H9 (cell line): Measurements from ENCODE around the gene PLBD1. TPM values are rescaled to one million over a fixed set of nuclear protein-coding genes. Genes with fewer than 3 reads are reported as not detected.

Experiments used
- DNase-seq: peaks from one replicate; pipeline ENCODE4 v3.0.0-alpha.2; 2017
- H2AFZ ChIP-seq: one replicate; pipeline ENCODE4 v1.6.1; 2013; ENCODE audit warnings: mild to moderate bottlenecking, low read length, control low read depth, moderate library complexity
- H2AK5ac ChIP-seq: 2 replicates; pipeline ENCODE4 v1.6.1; 2013; ENCODE audit warnings: low read length, control low read depth, mixed read lengths; ENCODE audit not compliant: insufficient read length
- H2BK120ac ChIP-seq: one replicate; pipeline ENCODE4 v1.6.1; 2013; ENCODE audit warnings: low read depth, mild to moderate bottlenecking, low read length, control low read depth, inconsistent platforms; ENCODE audit not compliant: poor library complexity, severe bottlenecking
- H2BK12ac ChIP-seq: 2 replicates; pipeline ENCODE4 v1.6.1; 2013; ENCODE audit warnings: low read length, control low read depth, mixed read lengths, low read depth; ENCODE audit not compliant: insufficient read length
- H2BK15ac ChIP-seq: 2 replicates; pipeline ENCODE4 v1.6.1; 2013; ENCODE audit warnings: low read depth, low read length, control low read depth
- H2BK20ac ChIP-seq: one replicate; pipeline ENCODE4 v1.6.1; 2013; ENCODE audit warnings: low read depth, mild to moderate bottlenecking, low read length, control low read depth, inconsistent platforms; ENCODE audit not compliant: poor library complexity, severe bottlenecking
- H2BK5ac ChIP-seq: 2 replicates; pipeline ENCODE4 v1.6.1; 2013; ENCODE audit warnings: low read length, control low read depth, mixed read lengths; ENCODE audit not compliant: insufficient read length
- H3K14ac ChIP-seq: 2 replicates; pipeline ENCODE4 v1.6.1; 2013; ENCODE audit warnings: low read length, control low read depth; ENCODE audit not compliant: insufficient read depth
- H3K18ac ChIP-seq: 2 replicates; pipeline ENCODE4 v1.6.1; 2013; ENCODE audit warnings: low read depth, mild to moderate bottlenecking, mixed read lengths, low read length, control low read depth; ENCODE audit not compliant: insufficient read length
- H3K23ac ChIP-seq: 2 replicates; pipeline ENCODE4 v1.6.1; 2013; ENCODE audit warnings: low read length, control low read depth, mixed read lengths, low read depth; ENCODE audit not compliant: insufficient read length
- H3K23me2 ChIP-seq: 2 replicates; pipeline ENCODE4 v1.6.1; 2013; ENCODE audit warnings: low read depth, mild to moderate bottlenecking, mixed read lengths, low read length, control low read depth; ENCODE audit not compliant: insufficient read length, poor library complexity, severe bottlenecking
- H3K27ac ChIP-seq: 2 replicates; pipeline ENCODE4 v1.5.1; 2013; ENCODE audit warnings: low read length, control low read depth, mixed read lengths, low read depth; ENCODE audit not compliant: insufficient read length
- H3K27me3 ChIP-seq: 2 replicates; pipeline ENCODE4 v1.6.1; 2013; ENCODE audit warnings: low read length, control low read depth, inconsistent platforms; ENCODE audit not compliant: insufficient read depth
- H3K4ac ChIP-seq: 2 replicates; pipeline ENCODE4 v1.6.1; 2013; ENCODE audit warnings: low read depth, mild to moderate bottlenecking, control low read depth, inconsistent platforms, low read length, moderate library complexity
- H3K4me1 ChIP-seq: 2 replicates; pipeline ENCODE4 v1.6.1; 2013; ENCODE audit warnings: low read length, control low read depth, inconsistent platforms; ENCODE audit not compliant: insufficient read depth
- H3K4me2 ChIP-seq: 2 replicates; pipeline ENCODE4 v1.6.1; 2013; ENCODE audit warnings: low read length, control low read depth, mixed read lengths; ENCODE audit not compliant: insufficient read length, insufficient read depth
- H3K56ac ChIP-seq: 2 replicates; pipeline ENCODE4 v1.6.1; 2013; ENCODE audit warnings: low read depth, mild to moderate bottlenecking, mixed read lengths, low read length, control low read depth; ENCODE audit not compliant: insufficient read length
- H3K79me1 ChIP-seq: 2 replicates; pipeline ENCODE4 v1.6.1; 2013; ENCODE audit warnings: low read depth, mild to moderate bottlenecking, moderate library complexity, low read length, control low read depth, inconsistent platforms; ENCODE audit not compliant: insufficient read depth, poor library complexity, severe bottlenecking
- H3K79me2 ChIP-seq: 2 replicates; pipeline ENCODE4 v1.6.1; 2013; ENCODE audit warnings: low read length, control low read depth, inconsistent platforms; ENCODE audit not compliant: insufficient read depth
- H3K9ac ChIP-seq: 2 replicates; pipeline ENCODE4 v1.6.1; 2013; ENCODE audit warnings: low read length, control low read depth, mixed read lengths; ENCODE audit not compliant: insufficient read length; ENCODE audit errors: extremely low read depth
- H3K9me3 ChIP-seq: one replicate; pipeline ENCODE4 v1.6.1; 2013; ENCODE audit warnings: low read depth, low read length, inconsistent platforms; ENCODE audit not compliant: control insufficient read depth
- H3T11ph ChIP-seq: one replicate; pipeline ENCODE4 v1.6.1; 2013; ENCODE audit warnings: mild to moderate bottlenecking, low read length, control low read depth, inconsistent platforms
- H4K20me1 ChIP-seq: one replicate; pipeline ENCODE4 v1.6.1; 2013; ENCODE audit not compliant: control insufficient read depth, insufficient read length, insufficient read depth
- H4K5ac ChIP-seq: 2 replicates; pipeline ENCODE4 v1.6.1; 2013; ENCODE audit warnings: low read depth, mild to moderate bottlenecking, mixed read lengths, low read length, control low read depth; ENCODE audit not compliant: insufficient read length
- H4K8ac ChIP-seq: replicated peaks from 2 replicates; pipeline ENCODE4 v1.6.1; 2013; ENCODE audit warnings: low read length, control low read depth, mixed read lengths, low read depth; ENCODE audit not compliant: insufficient read length
- H4K91ac ChIP-seq: 2 replicates; pipeline ENCODE4 v1.6.1; 2013; ENCODE audit warnings: low read depth, mild to moderate bottlenecking, moderate library complexity, mixed read lengths, low read length, control low read depth; ENCODE audit not compliant: insufficient read length
- H3K27ac Mint-ChIP-seq, 3 experiments: 2 replicates in 2 of 3; 3 replicates in 1 of 3; pipeline ENCODE4 v1.8.0; 2020 to 2021; ENCODE audit warnings: mixed read lengths in 3 of 3, mild to moderate bottlenecking in 1 of 3, moderate library complexity in 1 of 3
- H3K27me3 Mint-ChIP-seq: 2 replicates; pipeline ENCODE4 v1.8.0; 2021; ENCODE audit warnings: low read depth, mild to moderate bottlenecking, moderate library complexity, mixed read lengths
- H3K36me3 Mint-ChIP-seq, 3 experiments: 2 replicates in 2 of 3; 3 replicates in 1 of 3; pipeline ENCODE4 v1.8.0; 2020 to 2021; ENCODE audit warnings: low read depth in 3 of 3, mixed read lengths in 3 of 3; ENCODE audit not compliant: insufficient read depth in 1 of 3
- H3K4me1 Mint-ChIP-seq, 2 experiments: 2 replicates each; pipeline ENCODE4 v1.8.0; 2020; ENCODE audit warnings: mixed read lengths in 2 of 2
- H3K4me3 Mint-ChIP-seq, 2 experiments: 2 replicates in 1 of 2; 3 replicates in 1 of 2; pipeline ENCODE4 v1.8.0; 2020 to 2021; ENCODE audit warnings: mild to moderate bottlenecking in 2 of 2, mixed read lengths in 2 of 2, moderate library complexity in 1 of 2
- H3K9me3 Mint-ChIP-seq, 2 experiments: 2 replicates in 1 of 2; 3 replicates in 1 of 2; pipeline ENCODE4 v1.8.0; 2020; ENCODE audit warnings: mild to moderate bottlenecking in 2 of 2, mixed read lengths in 2 of 2, moderate library complexity in 1 of 2
- WGBS: extraction: QIAGEN DNeasy Blood & Tissue Kit; methylation state at CpG from one replicate; pipeline ENCODE4 v1.1.7; 2013; ENCODE audit warnings: missing lambda C conversion rate, low lambda C conversion rate, mixed read lengths; ENCODE audit not compliant: insufficient read length; ENCODE audit errors: extremely low coverage; 5-methylcytosine and 5-hydroxymethylcytosine counted together
- long read RNA-seq: library from polyadenylated mRNA; unstranded; transcript quantifications from one replicate; pipeline ENCODE4 v2.0.0, GENCODE V29; 2020
- total RNA-seq: library from RNA; stranded (reverse); gene quantifications from 2 replicates; pipeline ENCODE4 v1.2.1, GENCODE V29; 2021
- TF ChIP-seq, protein P1 (sequence below): fragments of 200-600 bp; sonication (generic); conservative IDR thresholded peaks from 3 replicates; pipeline ENCODE4 v1.8.0; 2021; ENCODE audit warnings: antibody characterized with exemption, mild to moderate bottlenecking

The PLBD1 gene, protein sequence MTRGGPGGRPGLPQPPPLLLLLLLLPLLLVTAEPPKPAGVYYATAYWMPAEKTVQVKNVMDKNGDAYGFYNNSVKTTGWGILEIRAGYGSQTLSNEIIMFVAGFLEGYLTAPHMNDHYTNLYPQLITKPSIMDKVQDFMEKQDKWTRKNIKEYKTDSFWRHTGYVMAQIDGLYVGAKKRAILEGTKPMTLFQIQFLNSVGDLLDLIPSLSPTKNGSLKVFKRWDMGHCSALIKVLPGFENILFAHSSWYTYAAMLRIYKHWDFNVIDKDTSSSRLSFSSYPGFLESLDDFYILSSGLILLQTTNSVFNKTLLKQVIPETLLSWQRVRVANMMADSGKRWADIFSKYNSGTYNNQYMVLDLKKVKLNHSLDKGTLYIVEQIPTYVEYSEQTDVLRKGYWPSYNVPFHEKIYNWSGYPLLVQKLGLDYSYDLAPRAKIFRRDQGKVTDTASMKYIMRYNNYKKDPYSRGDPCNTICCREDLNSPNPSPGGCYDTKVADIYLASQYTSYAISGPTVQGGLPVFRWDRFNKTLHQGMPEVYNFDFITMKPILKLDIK
- total RNA-seq: 15.2 and 15.5 TPM in 2 replicates
- long read RNA-seq, transcript PLBD1-201 (11 exons, 2,426 nt): major isoform, 184 of 209 reads
- long read RNA-seq, partial matches to known transcripts: 3 of 209 reads
- long read RNA-seq, other reads (novel, unspliced or antisense): 22 of 209 reads

DNA sequence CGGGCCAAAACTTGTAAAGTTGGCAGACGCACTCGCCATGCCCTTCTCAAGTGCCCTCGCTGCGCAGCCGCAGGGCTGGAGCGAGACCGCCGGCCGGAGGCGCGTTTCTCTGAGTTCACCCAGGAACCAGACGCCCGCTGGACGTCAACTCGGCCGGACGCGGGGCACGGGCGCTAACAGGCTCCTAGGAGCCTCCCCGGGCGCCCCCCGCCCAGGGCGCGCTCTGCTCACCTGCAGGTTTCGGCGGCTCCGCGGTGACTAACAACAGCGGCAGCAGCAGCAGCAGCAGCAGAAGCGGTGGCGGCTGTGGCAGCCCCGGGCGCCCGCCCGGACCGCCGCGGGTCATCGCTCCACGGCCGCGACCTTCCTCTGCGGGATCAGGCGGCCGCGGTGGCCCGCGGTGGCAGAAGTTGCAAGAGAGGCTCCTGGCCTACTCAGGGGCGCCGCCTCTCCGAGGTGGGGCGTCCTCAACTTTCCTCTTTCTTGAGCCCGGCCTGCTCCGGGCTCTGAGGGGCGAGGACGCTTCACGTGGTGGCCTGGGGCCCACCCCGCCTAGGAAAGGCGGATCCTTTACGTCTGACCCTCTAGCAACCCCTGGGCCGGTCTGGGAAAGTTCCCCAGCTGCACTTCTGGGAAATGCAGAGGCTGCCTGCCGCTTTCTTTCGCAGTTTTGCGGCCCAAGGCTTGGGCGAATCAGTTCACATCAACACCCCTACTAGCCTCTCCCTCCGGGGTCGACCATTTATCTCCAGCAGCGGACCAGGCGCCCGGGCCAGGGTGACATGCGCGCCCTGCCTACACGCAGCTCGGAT is at the start of gene PLBD1:
TSS of gene PLBD1 (minus strand) at position 533 of the 812 bp plus-strand sequence. CDS start at position 346, 187 bp downstream.
- Histone ChIP-seq H3K14ac (peak within 1 kb of the TSS; percentile 39; the same call in 1 of the 2 replicates), H4K91ac (no peak within 1 kb of the TSS), H2BK120ac (no peak within 1 kb of the TSS), H2BK5ac (no peak within 1 kb of the TSS), H3K4me2 (peak within 1 kb of the TSS; percentile 62), H3K23me2 (peaks cover 3% of the 10 kb centered on the region), H3K18ac (peak within 1 kb of the TSS; percentile 26), H3K79me2 (no peaks in the 10 kb centered on the region), H2AFZ (no peak within 1 kb of the TSS), H3K79me1 (no peaks in the 10 kb centered on the region), H2BK20ac (no peak within 1 kb of the TSS), H3K56ac (no peak within 1 kb of the TSS), H3K9ac (no peak within 1 kb of the TSS), H4K8ac (no peak within 1 kb of the TSS), H3K27me3 (no peaks in the 10 kb centered on the region; the same call in 1 of the 2 replicates), H3T11ph (no peak within 1 kb of the TSS), H3K27ac (no peak within 1 kb of the TSS), H4K5ac (no peak within 1 kb of the TSS), H3K4me1 (peaks cover 6% of the 10 kb centered on the region; the same call in 1 of the 2 replicates), H3K4ac (no peak within 1 kb of the TSS), H3K23ac (no peak within 1 kb of the TSS), H2AK5ac (no peak within 1 kb of the TSS), H2BK15ac (no peak within 1 kb of the TSS), H3K9me3 (no peaks in the 10 kb centered on the region), H4K20me1 (no peaks in the 10 kb centered on the region), H2BK12ac (no peak within 1 kb of the TSS)
- Mint-ChIP-seq H3K36me3 (peaks cover 0 to 3% (median 0%) of the 10 kb centered on the region in 3 experiments; a peak in 2 of 7 replicates), H3K9me3 (no peaks in the 10 kb centered on the region; a peak in 1 of 5 replicates), H3K4me1 (peaks cover 10 to 28% of the 10 kb centered on the region in 2 experiments), H3K27ac (peak within 1 kb of the TSS in 2 of 3 experiments; percentile 60 to 63; a peak in 3 of 7 replicates), H3K4me3 (peak within 1 kb of the TSS; percentile 71 to 77), H3K27me3 (peaks cover 7% of the 10 kb centered on the region)
- no CpG with 5 or more reads among the region's 76 CpGs for WGBS
- TF ChIP-seq, protein P1, sequence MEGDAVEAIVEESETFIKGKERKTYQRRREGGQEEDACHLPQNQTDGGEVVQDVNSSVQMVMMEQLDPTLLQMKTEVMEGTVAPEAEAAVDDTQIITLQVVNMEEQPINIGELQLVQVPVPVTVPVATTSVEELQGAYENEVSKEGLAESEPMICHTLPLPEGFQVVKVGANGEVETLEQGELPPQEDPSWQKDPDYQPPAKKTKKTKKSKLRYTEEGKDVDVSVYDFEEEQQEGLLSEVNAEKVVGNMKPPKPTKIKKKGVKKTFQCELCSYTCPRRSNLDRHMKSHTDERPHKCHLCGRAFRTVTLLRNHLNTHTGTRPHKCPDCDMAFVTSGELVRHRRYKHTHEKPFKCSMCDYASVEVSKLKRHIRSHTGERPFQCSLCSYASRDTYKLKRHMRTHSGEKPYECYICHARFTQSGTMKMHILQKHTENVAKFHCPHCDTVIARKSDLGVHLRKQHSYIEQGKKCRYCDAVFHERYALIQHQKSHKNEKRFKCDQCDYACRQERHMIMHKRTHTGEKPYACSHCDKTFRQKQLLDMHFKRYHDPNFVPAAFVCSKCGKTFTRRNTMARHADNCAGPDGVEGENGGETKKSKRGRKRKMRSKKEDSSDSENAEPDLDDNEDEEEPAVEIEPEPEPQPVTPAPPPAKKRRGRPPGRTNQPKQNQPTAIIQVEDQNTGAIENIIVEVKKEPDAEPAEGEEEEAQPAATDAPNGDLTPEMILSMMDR: no peak
- DNase-seq: peak; percentile 85
